Calu3 (cell line): Measurements from ENCODE around the gene HSPA8. TPM values are rescaled to one million over a fixed set of nuclear protein-coding genes. Genes with fewer than 3 reads are reported as not detected.

Source experiments
- Bru-seq: library from RNA; stranded (reverse); fragments of 400-500 nt; gene quantifications from one replicate; lab custom pipeline; 2021; lab: Mats Ljungman, UMichigan
- BruChase-seq, 2 experiments: library from RNA; stranded (reverse); fragments of 400-500 nt; gene quantifications; one replicate each; lab custom pipeline; 2021; lab: Mats Ljungman, UMichigan
- BruUV-seq: library from RNA; stranded (reverse); fragments of 400-500 nt; replicated peaks from 2 replicates; lab custom pipeline; 2021; lab: Mats Ljungman, UMichigan
- CTCF ChIA-PET: fragments of 300-600 bp; sonication (Branson Sonifier 250); formaldehyde crosslinking; loops from one replicate; lab custom pipeline; 2022; ENCODE audit warnings: antibody characterized with exemption; lab: Charles Lee
- DNase-seq: peaks from one replicate; pipeline ENCODE4 v3.0.0; 2022
- H3K27ac Mint-ChIP-seq: one replicate; pipeline ENCODE4 v1.8.0; 2022; ENCODE audit warnings: mixed read lengths; ENCODE audit not compliant: unreplicated experiment
- H3K27me3 Mint-ChIP-seq: one replicate; pipeline ENCODE4 v1.8.0; 2022; ENCODE audit warnings: mixed read lengths; ENCODE audit not compliant: unreplicated experiment
- H3K36me3 Mint-ChIP-seq: one replicate; pipeline ENCODE4 v1.8.0; 2022; ENCODE audit warnings: mild to moderate bottlenecking, moderate library complexity, mixed read lengths; ENCODE audit not compliant: insufficient read depth, unreplicated experiment
- H3K4me1 Mint-ChIP-seq: one replicate; pipeline ENCODE4 v1.8.0; 2022; ENCODE audit warnings: mild to moderate bottlenecking, low read depth, mixed read lengths; ENCODE audit not compliant: unreplicated experiment
- H3K4me3 Mint-ChIP-seq: one replicate; pipeline ENCODE4 v1.8.0; 2022; ENCODE audit warnings: mild to moderate bottlenecking, low read depth, moderate library complexity, mixed read lengths; ENCODE audit not compliant: unreplicated experiment
- H3K9me3 Mint-ChIP-seq: one replicate; pipeline ENCODE4 v1.8.0; 2022; ENCODE audit warnings: low read depth, mixed read lengths; ENCODE audit not compliant: unreplicated experiment
- CTCF ChIP-seq: fragments of 200-600 bp; IDR thresholded peaks from one replicate; pipeline ENCODE4 v1.8.0; 2022; ENCODE audit warnings: antibody characterized with exemption; ENCODE audit not compliant: unreplicated experiment
- intact Hi-C: fragments of 100-400 bp; cut with micrococcal nuclease; formaldehyde crosslinking; loops from one replicate; pipeline ENCODE4 v1.10.0; 2022; ENCODE audit not compliant: unreplicated experiment
- long read RNA-seq: library from polyadenylated mRNA; stranded (forward); transcript quantifications from one replicate; pipeline ENCODE4 v2.0.0, GENCODE V29; 2022
- total RNA-seq: library from RNA; stranded (reverse); gene quantifications from 2 replicates; pipeline ENCODE4 v1.2.3, GENCODE V29; 2022

Gene HSPA8
- 1,511 and 1,624 TPM in 2 replicates for total RNA-seq
- percentile 100 among the genes with signal in this experiment for Bru-seq, nascent RNA
- percentile 100 among the genes with signal in this experiment for BruChase-seq, experiment 1, labeled RNA remaining after a 6-hour chase
- BruChase-seq, experiment 2, labeled RNA remaining after a 2-hour chase, result percentile 100 among the genes with signal in this experiment
- long read RNA-seq, transcript HSPA8-224 (9 exons, 2,463 nt), result major isoform, 2,149 of 2,305 reads
- long read RNA-seq, transcript HSPA8-201 (8 exons, 2,186 nt), result minor isoform, 18 of 2,305 reads
- long read RNA-seq, transcript HSPA8-222 (6 exons, 1,884 nt), result minor isoform, 7 of 2,305 reads
- long read RNA-seq, transcript HSPA8-208 (3 exons, 740 nt), result minor isoform, 8 of 2,305 reads
- long read RNA-seq, partial matches to known transcripts, result 44 of 2,305 reads
- long read RNA-seq, other reads (novel, unspliced or antisense), result 72 of 2,305 reads

- Mint-ChIP-seq H3K27me3 (no peaks in the 10 kb centered on the region), H3K4me1 (peaks cover 14% of the 10 kb centered on the region), H3K4me3 (peak within 1 kb of the TSS; percentile 86), H3K27ac (peak within 1 kb of the TSS; percentile 98), H3K9me3 (no peaks in the 10 kb centered on the region), H3K36me3 (peaks cover 72% of the 10 kb centered on the region)
- DNase-seq, result peak; percentile 48
- no TSS peak for BruUV-seq
- no peak for TF ChIP-seq CTCF
- intact Hi-C loops, result no loop called here
- CTCF ChIA-PET, result interaction anchor here (0.5 to 1.1 kb wide), 3 partner anchors 38 to 1619 kb away, joined by 3 read pairs; no protein-coding TSS in a partner anchor
Observed at GRCh38 chr11:123061403-123062157, at the start of gene HSPA8. HSPA8 (minus strand) TSS chr11:123062136; CDS start chr11:123061324, 812 bp downstream.

GRCh38 chr11:123111465-123111864 lies 49.5 kb upstream of the HSPA8 start:
- Mint-ChIP-seq H3K4me3 (no peak overlapping the region), H3K27me3 (no peaks in the 10 kb centered on the region)
- DNase-seq, result peak; percentile 8

GRCh38 chr11:123110397-123110796 lies 48.5 kb upstream of the HSPA8 start:
- TF ChIP-seq CTCF, result no peak
- no peak overlapping the region for H3K4me3 Mint-ChIP-seq
- no peaks in the 10 kb centered on the region for H3K27me3 Mint-ChIP-seq
- CTCF ChIA-PET, result interaction anchor here (1.4 to 2.9 kb wide), 2 partner anchors 137 kb away, joined by 12 to 17 read pairs; no protein-coding TSS in a partner anchor
- intact Hi-C loops, result loop anchor here (5.0 kb wide), 1 partner anchor 367 kb away; no protein-coding TSS in a partner anchor
- no peak overlapping the region for H3K27ac Mint-ChIP-seq
- DNase-seq, result no peak
- no TSS peak for BruUV-seq
- no peaks in the 10 kb centered on the region for H3K4me1 Mint-ChIP-seq
- H3K9me3 Mint-ChIP-seq, result no peaks in the 10 kb centered on the region
- H3K36me3 Mint-ChIP-seq, result no peaks in the 10 kb centered on the region

More at GRCh38 chr11:123111465-123111864, 49.5 kb upstream of the HSPA8 start:
- no peaks in the 10 kb centered on the region for H3K4me1 Mint-ChIP-seq
- no TSS peak for BruUV-seq
- intact Hi-C loops, result loop anchor here (1.0 to 5.0 kb wide), 2 partner anchors 136 to 366 kb away; no protein-coding TSS in a partner anchor
- no peaks in the 10 kb centered on the region for H3K9me3 Mint-ChIP-seq
- CTCF ChIA-PET, result interaction anchor here (0.7 to 1.4 kb wide), 2 partner anchors 8 to 136 kb away, joined by 4 to 12 read pairs; no protein-coding TSS in a partner anchor
- no peak overlapping the region for H3K27ac Mint-ChIP-seq
- no peak for TF ChIP-seq CTCF
- H3K36me3 Mint-ChIP-seq, result no peaks in the 10 kb centered on the region

GRCh38 chr11:123107945-123108495 lies 46.1 kb upstream of the HSPA8 start:
- Mint-ChIP-seq H3K4me1 (no peaks in the 10 kb centered on the region), H3K27ac (no peak overlapping the region), H3K27me3 (no peaks in the 10 kb centered on the region), H3K9me3 (no peaks in the 10 kb centered on the region), H3K4me3 (no peak overlapping the region), H3K36me3 (no peaks in the 10 kb centered on the region)
- intact Hi-C loops, result no loop called here
- no peak for TF ChIP-seq CTCF
- CTCF ChIA-PET, result interaction anchor here (0.6 to 2.9 kb wide), 3 partner anchors 139 to 183 kb away, joined by 3 to 17 read pairs (median 3); no protein-coding TSS in a partner anchor
- DNase-seq, result no peak
- BruUV-seq, result no TSS peak
